ENCODE results near the gene CCDC30. TPM values are rescaled to one million over a fixed set of nuclear protein-coding genes. Genes with fewer than 3 reads are reported as not detected.

Gene CCDC30
- total RNA-seq, 1 donor from 2014 or later = 1.8 TPM

GRCh38 chr1:42434340-42434739 is 28.7 kb upstream of the CCDC30 start:
- no peaks in the 10 kb centered on the region for H3K36me3 ChIP-seq (ENCODE audit: control insufficient read depth, insufficient read depth, low read length)
- no peaks in the 10 kb centered on the region for H3K27me3 ChIP-seq (ENCODE audit: control insufficient read depth, insufficient read depth, low read length)
- TF ChIP-seq CTCF (IDR thresholded peaks at IDR 0.05; ENCODE audit: insufficient read depth, low read length, poor library complexity, severe bottlenecking) = no peak
- DNase-seq (ENCODE audit: low read depth) = no peak
- no peak overlapping the region for H3K4me3 ChIP-seq (ENCODE audit: low read depth, low read length)

GRCh38 chr1:42439940-42440339 is 23.1 kb upstream of the CCDC30 start:
- no peak for TF ChIP-seq CTCF (IDR thresholded peaks at IDR 0.05; ENCODE audit: insufficient read depth, low read length, poor library complexity, severe bottlenecking)
- Histone ChIP-seq H3K36me3 (ENCODE audit: control insufficient read depth, insufficient read depth, low read length) (no peaks in the 10 kb centered on the region), H3K4me3 (ENCODE audit: low read depth, low read length) (no peak overlapping the region), H3K27me3 (ENCODE audit: control insufficient read depth, insufficient read depth, low read length) (no peaks in the 10 kb centered on the region)
- no peak for DNase-seq (ENCODE audit: low read depth)

DNA sequence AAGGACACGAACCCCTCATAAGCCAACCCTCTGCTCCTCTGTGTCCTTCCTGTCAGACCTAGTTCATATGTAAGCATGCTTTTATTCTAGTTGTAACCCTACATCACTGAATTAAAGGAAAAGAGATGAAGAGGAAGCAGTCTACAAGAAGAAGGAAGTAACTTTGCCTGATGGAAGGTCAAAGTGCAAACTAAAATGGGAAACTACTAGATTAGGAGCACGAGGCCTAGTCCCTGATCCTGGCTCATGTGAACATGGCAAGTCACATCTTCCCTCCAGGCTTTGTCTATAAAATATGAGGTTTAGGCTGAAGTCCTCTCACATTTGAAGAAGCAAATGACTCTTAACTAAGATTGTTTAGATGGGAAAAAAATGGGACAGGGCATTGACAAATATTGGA is 20.4 kb upstream of the CCDC30 start:
- Histone ChIP-seq H3K27me3 (ENCODE audit: control insufficient read depth, insufficient read depth, low read length) (no peaks in the 10 kb centered on the region), H3K4me3 (ENCODE audit: low read depth, low read length) (no peak overlapping the region), H3K36me3 (ENCODE audit: control insufficient read depth, insufficient read depth, low read length) (no peaks in the 10 kb centered on the region)
- no peak for TF ChIP-seq CTCF (IDR thresholded peaks at IDR 0.05; ENCODE audit: insufficient read depth, low read length, poor library complexity, severe bottlenecking)
- DNase-seq (ENCODE audit: low read depth) = no peak

DNA sequence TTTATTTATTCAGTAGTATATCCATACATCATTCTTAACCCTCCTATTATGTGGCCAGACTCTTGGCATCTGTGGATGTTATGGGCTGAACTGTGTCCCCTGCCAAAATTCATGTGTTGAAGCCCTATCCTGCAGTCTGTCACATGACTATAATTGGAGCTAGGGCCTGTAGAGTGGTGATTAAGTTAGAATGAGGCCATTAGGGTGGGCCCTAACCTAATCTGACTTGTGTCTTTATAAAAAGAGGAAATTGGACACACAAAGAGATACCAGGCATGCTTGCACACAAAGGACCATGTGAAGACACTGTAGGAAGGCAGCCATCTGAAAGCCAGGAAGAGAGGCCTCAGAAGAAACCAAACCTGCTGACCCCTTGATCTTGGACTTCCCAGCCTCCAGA is 13.8 kb upstream of the CCDC30 start:
- no peak overlapping the region for H3K4me3 ChIP-seq (ENCODE audit: low read depth, low read length)
- TF ChIP-seq CTCF (IDR thresholded peaks at IDR 0.05; ENCODE audit: insufficient read depth, low read length, poor library complexity, severe bottlenecking) = no peak
- no peaks in the 10 kb centered on the region for H3K36me3 ChIP-seq (ENCODE audit: control insufficient read depth, insufficient read depth, low read length)
- no peaks in the 10 kb centered on the region for H3K27me3 ChIP-seq (ENCODE audit: control insufficient read depth, insufficient read depth, low read length)
- no peak for DNase-seq (ENCODE audit: low read depth)

DNA sequence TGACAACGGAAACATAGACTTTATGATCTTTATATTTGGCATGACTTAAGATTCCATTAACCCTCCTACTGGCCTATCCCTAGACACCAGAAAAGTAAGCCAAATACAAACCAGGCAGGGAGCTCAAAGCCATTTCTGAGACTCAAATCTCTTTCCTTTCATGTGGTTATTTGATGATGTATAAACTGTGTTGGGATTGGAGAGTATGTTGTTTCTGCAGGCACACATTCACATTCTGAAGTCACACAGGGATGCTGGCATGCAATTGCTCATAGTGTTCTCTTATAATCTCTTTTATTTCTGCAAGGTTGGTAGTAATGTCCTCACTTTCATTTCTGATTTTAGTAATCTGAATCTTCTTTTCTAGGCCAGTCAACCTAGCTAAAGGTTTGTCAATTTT is 13.0 kb upstream of the CCDC30 start:
- no peak for TF ChIP-seq CTCF (IDR thresholded peaks at IDR 0.05; ENCODE audit: insufficient read depth, low read length, poor library complexity, severe bottlenecking)
- Histone ChIP-seq H3K4me3 (ENCODE audit: low read depth, low read length) (no peak overlapping the region), H3K27me3 (ENCODE audit: control insufficient read depth, insufficient read depth, low read length) (no peaks in the 10 kb centered on the region), H3K36me3 (ENCODE audit: control insufficient read depth, insufficient read depth, low read length) (no peaks in the 10 kb centered on the region)
- DNase-seq (ENCODE audit: low read depth) = no peak

DNA sequence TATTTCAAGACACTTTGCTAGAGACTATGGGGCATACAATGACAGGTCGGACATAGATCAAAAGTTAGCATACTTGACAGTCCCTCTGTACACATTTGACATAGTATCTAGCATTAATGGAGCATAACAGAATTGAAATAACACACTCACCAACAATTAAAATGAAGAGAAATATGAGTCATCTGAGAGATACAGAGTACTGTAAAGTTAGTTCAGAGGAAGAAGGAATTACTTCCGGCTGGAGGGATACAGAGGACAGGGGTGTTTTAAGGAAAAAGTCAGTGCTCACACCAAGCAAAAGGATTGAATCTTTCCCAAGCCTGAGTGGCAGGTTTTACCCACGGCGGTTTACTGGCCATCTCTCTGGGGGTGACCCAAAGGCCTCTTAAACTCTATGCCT is 9.7 kb upstream of the CCDC30 start:
- DNase-seq (ENCODE audit: low read depth) = no peak
- no peaks in the 10 kb centered on the region for H3K27me3 ChIP-seq (ENCODE audit: control insufficient read depth, insufficient read depth, low read length)
- H3K4me3 ChIP-seq (ENCODE audit: low read depth, low read length) = no peak overlapping the region
- no peaks in the 10 kb centered on the region for H3K36me3 ChIP-seq (ENCODE audit: control insufficient read depth, insufficient read depth, low read length)
- no peak for TF ChIP-seq CTCF (IDR thresholded peaks at IDR 0.05; ENCODE audit: insufficient read depth, low read length, poor library complexity, severe bottlenecking)
